SK-N-MC (cell line): ENCODE data around the gene IPO13.

Source experiments
- DNase-seq: peaks from one replicate; pipeline ENCODE4 v3.0.0-alpha.2; 2011; ENCODE audit warnings: low read depth, low spot score
- H3K27ac ChIP-seq: fragments of 200-600 bp; sonication (generic); 2 replicates; pipeline ENCODE4 v1.5.1; 2016; ENCODE audit warnings: mixed run types
- H3K36me3 ChIP-seq: fragments of 200-600 bp; sonication (generic); 2 replicates; pipeline ENCODE4 v1.6.1; 2017; ENCODE audit warnings: antibody characterized with exemption, low read length, mixed read lengths; ENCODE audit not compliant: insufficient read depth
- H3K4me3 ChIP-seq: fragments of 200-600 bp; sonication (generic); 2 replicates; pipeline ENCODE4 v1.5.1; 2016
- H3K9ac ChIP-seq: fragments of 200-600 bp; sonication (generic); 2 replicates; pipeline ENCODE4 v1.8.0; 2017; ENCODE audit warnings: mixed run types, mixed read lengths; ENCODE audit not compliant: insufficient read length
- H3K9me3 ChIP-seq: fragments of 200-600 bp; sonication (generic); 2 replicates; pipeline ENCODE4 v1.6.1; 2017; ENCODE audit warnings: low read depth, mild to moderate bottlenecking, antibody characterized with exemption, low read length, moderate library complexity, mixed read lengths
- EZH2 ChIP-seq: fragments of 200-600 bp; sonication (generic); IDR thresholded peaks from one replicate; pipeline ENCODE4 v1.6.1; 2017; ENCODE audit warnings: antibody characterized with exemption
- FOXP2 ChIP-seq: optimal IDR thresholded peaks from 2 replicates; pipeline ENCODE3; 2011; ENCODE audit warnings: mild to moderate bottlenecking, moderate library complexity; ENCODE audit not compliant: insufficient read depth; ENCODE audit errors: extremely low read length, control extremely low read depth
- POLR2AphosphoS5 ChIP-seq: IDR thresholded peaks from 2 replicates; pipeline ENCODE4 v1.6.1; 2012; ENCODE audit warnings: mild to moderate bottlenecking, low read depth, low read length, borderline replicate concordance

The IPO13 gene

GRCh38 chr1:43997295-43997999, 50.7 kb downstream of the IPO13 start:
- Histone ChIP-seq H3K27ac (no peak overlapping the region), H3K9ac (no peak overlapping the region), H3K4me3 (no peak overlapping the region), H3K9me3 (no peaks in the 10 kb centered on the region), H3K36me3 (peaks cover 17% of the 10 kb centered on the region; the same call in 1 of the 2 replicates)
- DNase-seq: no peak
- TF ChIP-seq FOXP2 (no peak), POLR2AphosphoS5 (no peak), EZH2 (no peak)

- no peak for TF ChIP-seq EZH2
- TF ChIP-seq POLR2AphosphoS5: no peak
- no peak for TF ChIP-seq FOXP2
- Histone ChIP-seq H3K4me3 (no peak overlapping the region), H3K36me3 (peaks cover 21% of the 10 kb centered on the region; the same call in 1 of the 2 replicates), H3K9ac (no peak overlapping the region), H3K9me3 (no peaks in the 10 kb centered on the region), H3K27ac (no peak overlapping the region)
- no peak for DNase-seq
Observed at GRCh38 chr1:43998000-43998378, 51.2 kb downstream of the IPO13 start.

DNA sequence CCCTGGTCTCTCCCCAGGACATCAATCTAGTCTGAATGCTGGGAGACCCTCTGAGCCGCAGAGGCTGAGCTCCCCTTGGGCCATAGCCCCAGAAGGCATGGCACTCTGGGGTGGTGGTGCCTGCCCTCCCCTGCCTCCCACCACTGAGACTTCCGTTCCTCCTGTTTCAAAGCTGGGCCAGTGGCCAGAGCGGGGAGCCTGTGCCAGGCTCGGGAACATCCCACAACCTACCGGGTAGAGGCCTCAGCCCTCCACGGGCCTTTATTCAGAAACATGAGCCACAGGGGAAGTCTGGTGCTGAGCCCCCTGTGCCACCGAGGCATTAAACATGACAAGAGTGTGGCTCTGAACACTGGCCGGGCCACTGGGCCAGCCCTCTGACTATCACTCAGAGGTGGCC, 52.7 kb downstream of the IPO13 start:
- Histone ChIP-seq H3K27ac (no peak overlapping the region), H3K36me3 (peaks cover 25% of the 10 kb centered on the region; the same call in 1 of the 2 replicates), H3K9me3 (no peaks in the 10 kb centered on the region), H3K4me3 (no peak overlapping the region), H3K9ac (no peak overlapping the region)
- no peak for TF ChIP-seq FOXP2
- no peak for TF ChIP-seq EZH2
- TF ChIP-seq POLR2AphosphoS5: no peak
- no peak for DNase-seq

DNA sequence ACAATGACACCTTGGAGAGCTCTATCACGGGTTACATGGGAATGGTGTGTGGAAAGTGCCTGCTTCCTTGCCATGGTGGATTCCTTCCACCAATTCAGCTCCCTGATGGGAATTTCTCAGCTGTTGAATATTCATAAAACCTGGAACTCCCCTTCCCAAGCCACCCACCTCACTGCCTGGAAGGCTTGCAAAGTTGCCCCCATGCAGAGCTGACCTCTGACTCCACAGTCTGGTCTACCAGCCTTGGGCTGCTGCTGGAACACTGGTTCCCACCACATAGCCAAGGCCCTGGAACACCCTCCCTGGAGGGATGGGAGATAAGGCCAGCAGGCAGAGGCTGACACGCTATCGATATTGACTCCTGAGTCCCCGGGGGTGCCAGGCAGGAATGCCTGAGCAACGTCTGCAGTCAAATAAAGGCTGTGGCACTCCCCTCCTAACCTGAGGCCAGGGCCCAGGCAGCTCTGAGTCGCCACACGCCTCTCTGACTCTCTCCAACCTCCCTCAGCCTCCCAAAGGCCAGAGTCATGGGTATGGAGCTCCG, 53.4 kb downstream of the IPO13 start:
- Histone ChIP-seq H3K27ac (no peak overlapping the region), H3K9me3 (no peaks in the 10 kb centered on the region), H3K4me3 (no peak overlapping the region), H3K9ac (no peak overlapping the region), H3K36me3 (peaks cover 32% of the 10 kb centered on the region; the same call in 1 of the 2 replicates)
- DNase-seq: no peak
- no peak for TF ChIP-seq POLR2AphosphoS5
- no peak for TF ChIP-seq EZH2
- no peak for TF ChIP-seq FOXP2

- DNase-seq: no peak
- no peak for TF ChIP-seq EZH2
- TF ChIP-seq POLR2AphosphoS5: no peak
- no peak for TF ChIP-seq FOXP2
- H3K9ac ChIP-seq: no peak overlapping the region
- H3K9me3 ChIP-seq: no peaks in the 10 kb centered on the region
- peaks cover 40% of the 10 kb centered on the region; the same call in 1 of the 2 replicates for H3K36me3 ChIP-seq
- no peak overlapping the region for H3K4me3 ChIP-seq
- H3K27ac ChIP-seq: no peak overlapping the region
Observed at GRCh38 chr1:44002165-44002564, 55.4 kb downstream of the IPO13 start.

- TF ChIP-seq FOXP2 (no peak), POLR2AphosphoS5 (no peak), EZH2 (no peak)
- no peak overlapping the region for H3K9ac ChIP-seq
- peaks cover 40% of the 10 kb centered on the region; the same call in 1 of the 2 replicates for H3K36me3 ChIP-seq
- H3K9me3 ChIP-seq: no peaks in the 10 kb centered on the region
- no peak overlapping the region for H3K4me3 ChIP-seq
- no peak overlapping the region for H3K27ac ChIP-seq
- DNase-seq: no peak
Observed at GRCh38 chr1:44002606-44003157, 55.9 kb downstream of the IPO13 start.

- no peak overlapping the region for H3K9ac ChIP-seq
- H3K9me3 ChIP-seq: no peaks in the 10 kb centered on the region
- H3K4me3 ChIP-seq: no peak overlapping the region
- TF ChIP-seq EZH2 (no peak), POLR2AphosphoS5 (no peak), FOXP2 (no peak)
- no peak for DNase-seq
- H3K36me3 ChIP-seq: peaks cover 32% of the 10 kb centered on the region; the same call in 1 of the 2 replicates
- no peak overlapping the region for H3K27ac ChIP-seq
Observed at GRCh38 chr1:44008259-44008658, 61.5 kb downstream of the IPO13 start.

- H3K27ac ChIP-seq: no peak overlapping the region
- no peak overlapping the region for H3K9ac ChIP-seq
- no peaks in the 10 kb centered on the region for H3K9me3 ChIP-seq
- no peak for TF ChIP-seq EZH2
- TF ChIP-seq FOXP2: no peak
- TF ChIP-seq POLR2AphosphoS5: no peak
- no peak for DNase-seq
- H3K36me3 ChIP-seq: peaks cover 19% of the 10 kb centered on the region; the same call in 1 of the 2 replicates
- no peak overlapping the region for H3K4me3 ChIP-seq
Observed at GRCh38 chr1:44010935-44011471, 64.3 kb downstream of the IPO13 start.
